Esophagus muscularis mucosa (tissue), 4 donors: ENCODE results near the gene ARSA. TPM values are rescaled to one million over a fixed set of nuclear protein-coding genes. Genes with fewer than 3 reads are reported as not detected.

Experiments
- DNase-seq: peaks from one replicate; pipeline ENCODE4 v3.0.0-alpha.2; 2017; ENCODE audit errors: extremely low spot score
- H3K27ac ChIP-seq, 4 donors: fragments of 200-600 bp; sonication (generic); replicated peaks in 1 of 4; 1 replicate in 3 of 4; 2 replicates in 1 of 4; pipeline ENCODE4 v1.5.1; 2016 to 2019; ENCODE audit warnings: mild to moderate bottlenecking in 1 of 4
- H3K27me3 ChIP-seq, 4 donors: fragments of 200-600 bp; sonication (generic); one replicate each; pipeline versions ENCODE4 v1.5.1 to v1.6.0; 2016 to 2019
- H3K36me3 ChIP-seq, 4 donors: fragments of 200-600 bp; sonication (generic); one replicate each; pipeline ENCODE4 v1.5.1; 2016 to 2019
- H3K4me1 ChIP-seq, 4 donors: fragments of 200-600 bp; sonication (generic); one replicate each; pipeline ENCODE4 v1.5.1; 2016 to 2019
- H3K4me3 ChIP-seq, 4 donors: fragments of 200-600 bp; sonication (generic); 1 replicate in 2 of 4; 2 replicates in 2 of 4; pipeline ENCODE4 v1.5.1; 2016 to 2019; ENCODE audit warnings: mild to moderate bottlenecking in 4 of 4, moderate library complexity in 1 of 4
- H3K9me3 ChIP-seq, 4 donors: fragments of 200-600 bp; sonication (generic); 1 replicate in 3 of 4; 2 replicates in 1 of 4; pipeline ENCODE4 v1.5.1; 2016 to 2019
- CTCF ChIP-seq, 3 experiments: fragments of 200-600 bp in 2 of 3; fragments of 450-650 bp in 1 of 3; sonication (generic) in 2 of 3; IDR thresholded peaks; one replicate each; pipeline ENCODE4 v1.5.1; 2017 to 2019; ENCODE audit warnings: antibody characterized with exemption in 3 of 3, mild to moderate bottlenecking in 2 of 3, moderate library complexity in 1 of 3
- EP300 ChIP-seq: sonication (generic); formaldehyde crosslinking; IDR thresholded peaks from one replicate; pipeline ENCODE4 v1.6.1; 2017; ENCODE audit warnings: antibody characterized with exemption
- POLR2A ChIP-seq: fragments of 450-650 bp; IDR thresholded peaks from one replicate; pipeline ENCODE4 v1.6.1; 2017; ENCODE audit warnings: antibody characterized with exemption, moderate library complexity, mild to moderate bottlenecking, low read depth
- POLR2AphosphoS5 ChIP-seq, 2 donors: sonication (generic); formaldehyde crosslinking; IDR thresholded peaks; one replicate each; pipeline ENCODE4 v1.6.1; 2017; ENCODE audit warnings: antibody characterized with exemption in 2 of 2
- WGBS: methylation state at CpG from one replicate; pipeline ENCODE4 v1.1.5; 2018; 5-methylcytosine and 5-hydroxymethylcytosine counted together
- intact Hi-C: fragments of 100-400 bp; cut with DNase I; formaldehyde crosslinking; loops from one replicate; pipeline ENCODE4 v1.15.1; 2023
- total RNA-seq, 4 donors: library from RNA; depleted of rRNA; stranded (reverse); fragments of >200 nt; gene quantifications; one replicate each; pipeline versions ENCODE4 v1.1.0 to v1.2.1, GENCODE V29; 2016

Gene ARSA
- total RNA-seq, 4 donors from 2014 or later, result 24.5 to 49.4 (median 28.8) TPM

GRCh38 chr22:50606946-50607658, 20.9 kb downstream of the ARSA start:
- no peak for DNase-seq
- H3K27ac ChIP-seq, result no peak overlapping the region
- TF ChIP-seq CTCF (IDR thresholded peaks at IDR 0.05) (no peak), POLR2A (no peak), EP300 (no peak), POLR2AphosphoS5 (IDR thresholded peaks at IDR 0.05) (no peak)
- H3K4me3 ChIP-seq, result no peak overlapping the region
- H3K4me1 ChIP-seq, result peaks cover 0 to 8% (median 4%) of the 10 kb centered on the region in 4 donors
- intact Hi-C loops, result no loop called here
- H3K9me3 ChIP-seq, result no peaks in the 10 kb centered on the region
- H3K27me3 ChIP-seq, result peaks cover 0 to 90% (median 12%) of the 10 kb centered on the region in 4 donors
- 78% methylated on average over 10 of the region's 18 CpGs for WGBS
- no peaks in the 10 kb centered on the region for H3K36me3 ChIP-seq

- intact Hi-C loops, result no loop called here
- Histone ChIP-seq H3K4me1 (peaks cover under 1 to 12% (median 5%) of the 10 kb centered on the region in 4 donors), H3K36me3 (no peaks in the 10 kb centered on the region), H3K4me3 (no peak overlapping the region), H3K27me3 (peaks cover 0 to 92% (median 12%) of the 10 kb centered on the region in 4 donors), H3K27ac (no peak overlapping the region), H3K9me3 (no peaks in the 10 kb centered on the region)
- no peak for TF ChIP-seq POLR2AphosphoS5 (IDR thresholded peaks at IDR 0.05)
- no peak for TF ChIP-seq POLR2A
- no peak for TF ChIP-seq EP300
- TF ChIP-seq CTCF (IDR thresholded peaks at IDR 0.05), result no peak
- 93% methylated on average over 8 of the region's 19 CpGs for WGBS
- no peak for DNase-seq
Observed at GRCh38 chr22:50606165-50606945, 21.6 kb downstream of the ARSA start.

- DNase-seq, result no peak
- Histone ChIP-seq H3K4me1 (peaks cover 4 to 19% (median 11%) of the 10 kb centered on the region in 4 donors), H3K27ac (no peak overlapping the region), H3K27me3 (peaks cover 0 to 91% (median 12%) of the 10 kb centered on the region in 4 donors), H3K36me3 (no peaks in the 10 kb centered on the region), H3K4me3 (no peak overlapping the region), H3K9me3 (no peaks in the 10 kb centered on the region)
- 87% methylated on average over 3 of the region's 20 CpGs for WGBS
- no peak for TF ChIP-seq CTCF (IDR thresholded peaks at IDR 0.05)
- no peak for TF ChIP-seq EP300
- TF ChIP-seq POLR2AphosphoS5 (IDR thresholded peaks at IDR 0.05), result no peak
- no peak for TF ChIP-seq POLR2A
- intact Hi-C loops, result no loop called here
Observed at GRCh38 chr22:50605613-50606074, 22.3 kb downstream of the ARSA start.

GRCh38 chr22:50605002-50605612, 22.8 kb downstream of the ARSA start:
- H3K27ac ChIP-seq, result no peak overlapping the region
- peaks cover 7 to 24% (median 15%) of the 10 kb centered on the region in 4 donors for H3K4me1 ChIP-seq
- peaks cover 0 to 93% (median 13%) of the 10 kb centered on the region in 4 donors for H3K27me3 ChIP-seq
- 84% methylated on average over 23 of the region's 23 CpGs for WGBS
- no peaks in the 10 kb centered on the region for H3K36me3 ChIP-seq
- H3K4me3 ChIP-seq, result no peak overlapping the region
- intact Hi-C loops, result no loop called here
- no peak for DNase-seq
- TF ChIP-seq POLR2A (no peak), EP300 (no peak), POLR2AphosphoS5 (IDR thresholded peaks at IDR 0.05) (no peak), CTCF (IDR thresholded peaks at IDR 0.05) (no peak)
- H3K9me3 ChIP-seq, result no peaks in the 10 kb centered on the region
